Measurements from ENCODE around the gene ASCC1.
A peak's percentile ranks its signal among the peaks of the same experiment; 100 is the strongest.

DNA sequence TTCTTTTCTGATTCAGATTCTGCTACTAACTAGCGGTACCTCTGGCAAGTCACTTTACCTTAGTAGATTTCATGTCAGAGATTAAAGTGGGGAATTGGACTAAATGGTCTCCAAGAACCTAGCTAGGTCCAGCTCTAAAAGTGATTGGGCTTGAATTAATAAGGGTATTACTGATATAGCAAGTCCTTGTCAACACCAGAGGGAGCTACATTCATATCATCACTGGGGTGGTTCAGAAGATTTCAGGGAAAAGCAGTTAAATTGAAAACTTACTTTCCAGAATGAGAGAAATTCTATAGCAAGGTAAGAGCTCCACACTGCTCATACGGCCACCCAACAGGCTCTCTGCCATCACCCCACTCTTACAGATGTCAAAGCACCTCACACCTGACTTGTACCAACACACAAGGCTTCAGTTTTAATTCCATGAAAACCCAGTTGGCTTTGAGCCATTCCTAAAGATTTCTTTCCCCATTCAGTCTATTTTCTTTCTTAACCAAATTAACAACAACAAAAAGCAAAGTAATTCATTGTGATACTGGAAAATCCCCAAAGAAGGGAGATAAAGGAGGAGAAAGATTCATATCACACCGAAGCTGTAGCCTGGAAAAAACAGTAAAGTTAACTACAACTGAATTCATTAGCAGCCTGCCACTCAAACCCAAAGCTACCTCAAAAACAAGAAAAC lies 89.7 kb downstream of the ASCC1 start:
- TF ChIP-seq, protein P1, sequence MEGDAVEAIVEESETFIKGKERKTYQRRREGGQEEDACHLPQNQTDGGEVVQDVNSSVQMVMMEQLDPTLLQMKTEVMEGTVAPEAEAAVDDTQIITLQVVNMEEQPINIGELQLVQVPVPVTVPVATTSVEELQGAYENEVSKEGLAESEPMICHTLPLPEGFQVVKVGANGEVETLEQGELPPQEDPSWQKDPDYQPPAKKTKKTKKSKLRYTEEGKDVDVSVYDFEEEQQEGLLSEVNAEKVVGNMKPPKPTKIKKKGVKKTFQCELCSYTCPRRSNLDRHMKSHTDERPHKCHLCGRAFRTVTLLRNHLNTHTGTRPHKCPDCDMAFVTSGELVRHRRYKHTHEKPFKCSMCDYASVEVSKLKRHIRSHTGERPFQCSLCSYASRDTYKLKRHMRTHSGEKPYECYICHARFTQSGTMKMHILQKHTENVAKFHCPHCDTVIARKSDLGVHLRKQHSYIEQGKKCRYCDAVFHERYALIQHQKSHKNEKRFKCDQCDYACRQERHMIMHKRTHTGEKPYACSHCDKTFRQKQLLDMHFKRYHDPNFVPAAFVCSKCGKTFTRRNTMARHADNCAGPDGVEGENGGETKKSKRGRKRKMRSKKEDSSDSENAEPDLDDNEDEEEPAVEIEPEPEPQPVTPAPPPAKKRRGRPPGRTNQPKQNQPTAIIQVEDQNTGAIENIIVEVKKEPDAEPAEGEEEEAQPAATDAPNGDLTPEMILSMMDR (IDR thresholded peaks at IDR 0.05; ENCODE audit: borderline replicate concordance, extremely low read depth, low read length, poor library complexity, severe bottlenecking), result peak; percentile 46
- TF ChIP-seq EZH2 (IDR thresholded peaks at IDR 0.05; ENCODE audit: borderline replicate concordance, low read depth, low read length, severe bottlenecking), result no peak

Data from DND-41 (cell line).